Measurements from ENCODE around the gene THAP10. TPM values are rescaled to one million over a fixed set of nuclear protein-coding genes. Genes with fewer than 3 reads are reported as not detected.

THAP10 gene
- total RNA-seq, 4 donors from 2014 or later, result 0.88 to 4.6 (median 1.5) TPM

GRCh38 chr15:70856177-70856883 is 35.9 kb downstream of the THAP10 start:
- no peak for TF ChIP-seq CTCF (IDR thresholded peaks at IDR 0.05; ENCODE audit: low read depth)

GRCh38 chr15:70855764-70856163 is 36.5 kb downstream of the THAP10 start:
- no peak for TF ChIP-seq CTCF (IDR thresholded peaks at IDR 0.05; ENCODE audit: low read depth)

- TF ChIP-seq CTCF (IDR thresholded peaks at IDR 0.05; ENCODE audit: low read depth), result no peak
Observed at GRCh38 chr15:70854666-70854976, 37.6 kb downstream of the THAP10 start.

- TF ChIP-seq CTCF (IDR thresholded peaks at IDR 0.05; ENCODE audit: low read depth), result no peak
Observed at GRCh38 chr15:70853973-70854665, 38.1 kb downstream of the THAP10 start, which contains the start of gene LARP6. Gene LARP6 (minus strand): TSS chr15:70854157. CDS start chr15:70854088, 69 bp downstream.

- no peak for TF ChIP-seq CTCF (IDR thresholded peaks at IDR 0.05; ENCODE audit: low read depth)
Observed at GRCh38 chr15:70853318-70853972, 38.8 kb downstream of the THAP10 start.

GRCh38 chr15:70852501-70853317 is 39.5 kb downstream of the THAP10 start:
- no peak for TF ChIP-seq CTCF (IDR thresholded peaks at IDR 0.05; ENCODE audit: low read depth)
